CD4-positive, alpha-beta T cell (primary cell): ENCODE results near the gene CSDE1. TPM values are rescaled to one million over a fixed set of nuclear protein-coding genes. Genes with fewer than 3 reads are reported as not detected.

ENCODE experiments used
- ATAC-seq: fragments of 200-7000 bp; cut with Tn5 transposase; one replicate; pipeline ENCODE4 v1.10.0; 2022; ENCODE audit warnings: mild to moderate bottlenecking; ENCODE audit not compliant: poor library complexity
- CTCF ChIA-PET: fragments of 350-600 bp; sonication (Branson Sonifier 250); formaldehyde crosslinking; loops from one replicate; lab custom pipeline; 2021; ENCODE audit warnings: antibody characterized with exemption, inconsistent platforms; lab: Charles Lee
- POLR2A ChIA-PET: fragments of 350-600 bp; sonication (Branson Sonifier 250); formaldehyde crosslinking; loops from one replicate; lab custom pipeline; 2021; ENCODE audit warnings: antibody characterized with exemption, inconsistent platforms; lab: Charles Lee
- DNase-seq, 14 experiments: peaks; one replicate each; pipeline ENCODE4 v3.0.0-alpha.2; 2013 to 2020; ENCODE audit warnings: mixed read lengths in 2 of 14
- H3K27ac ChIP-seq, 2 donors: one replicate each; pipeline versions ENCODE4 v1.5.1 to v1.7.0; 2013; ENCODE audit warnings: low read length in 2 of 2, low read depth in 1 of 2, mild to moderate bottlenecking in 1 of 2
- H3K27me3 ChIP-seq, 2 experiments: 1 replicate in 1 of 2; 2 replicates in 1 of 2; pipeline versions ENCODE4 v1.6.1 to v1.7.0; 2013; ENCODE audit warnings: low read length in 2 of 2, control low read depth in 1 of 2, mild to moderate bottlenecking in 1 of 2, moderate library complexity in 1 of 2; ENCODE audit not compliant: insufficient read depth in 2 of 2, control insufficient read depth in 1 of 2
- H3K36me3 ChIP-seq: one replicate; pipeline ENCODE4 v1.6.1; 2013; ENCODE audit warnings: low read length, control low read depth; ENCODE audit not compliant: insufficient read depth
- H3K4me1 ChIP-seq: one replicate; pipeline ENCODE4 v1.6.1; 2013; ENCODE audit warnings: low read length, control low read depth; ENCODE audit not compliant: insufficient read depth
- H3K4me3 ChIP-seq: one replicate; pipeline ENCODE4 v1.5.1; 2013; ENCODE audit warnings: mild to moderate bottlenecking, low read length, moderate library complexity
- H3K9me3 ChIP-seq, 2 experiments: 1 replicate in 1 of 2; 2 replicates in 1 of 2; pipeline versions ENCODE4 v1.6.1 to v1.7.0; 2013; ENCODE audit warnings: low read length in 2 of 2, mild to moderate bottlenecking in 2 of 2, control low read depth in 1 of 2, moderate library complexity in 1 of 2; ENCODE audit not compliant: control insufficient read depth in 1 of 2, insufficient read depth in 1 of 2
- H3K27ac Mint-ChIP-seq: one replicate; pipeline ENCODE4 v1.8.0; 2020; ENCODE audit warnings: mixed read lengths
- H3K27me3 Mint-ChIP-seq: one replicate; pipeline ENCODE4 v1.8.0; 2021; ENCODE audit warnings: mixed read lengths
- H3K36me3 Mint-ChIP-seq: one replicate; pipeline ENCODE4 v1.8.0; 2021; ENCODE audit warnings: low read depth, mixed read lengths
- H3K4me1 Mint-ChIP-seq: one replicate; pipeline ENCODE4 v1.8.0; 2021; ENCODE audit warnings: low read depth, mixed read lengths
- H3K4me3 Mint-ChIP-seq: one replicate; pipeline ENCODE4 v1.8.0; 2020; ENCODE audit warnings: mild to moderate bottlenecking, mixed read lengths
- H3K9me3 Mint-ChIP-seq: one replicate; pipeline ENCODE4 v1.8.0; 2020; ENCODE audit warnings: mixed read lengths
- CTCF ChIP-seq: fragments of 200-600 bp; IDR thresholded peaks from one replicate; pipeline ENCODE4 v1.8.0; 2022; ENCODE audit warnings: antibody characterized with exemption, mild to moderate bottlenecking
- intact Hi-C, 2 experiments: fragments of 100-400 bp; cut with DNase I in 1 of 2; cut with micrococcal nuclease in 1 of 2; formaldehyde crosslinking; loops; one replicate each; pipeline versions ENCODE4 v1.15.1 to v1.9.0; 2023 to 2025; cut with DNase I, micrococcal nuclease
- total RNA-seq, 174 experiments: library from RNA in 2 of 174; stranded (reverse) in 2 of 174; gene quantifications; one replicate each; pipeline ENCODE4 v1.2.3 and lab custom pipeline; 2021 to 2026

Gene CSDE1
- total RNA-seq, 2 experiments from 2014 or later, result 725 to 731 TPM

GRCh38 chr1:114718661-114719423 is 38.9 kb downstream of the CSDE1 start:
- Histone ChIP-seq H3K27me3 (no peaks in the 10 kb centered on the region), H3K4me1 (peaks cover 16% of the 10 kb centered on the region), H3K27ac (no peak overlapping the region), H3K36me3 (peaks cover 66% of the 10 kb centered on the region), H3K4me3 (no peak overlapping the region), H3K9me3 (no peaks in the 10 kb centered on the region)
- H3K27me3 Mint-ChIP-seq, result no peaks in the 10 kb centered on the region
- CTCF ChIA-PET, result interaction anchor here (1.3 kb wide), 1 partner anchor 8 kb away, joined by 3 read pairs; no protein-coding TSS in a partner anchor
- POLR2A ChIA-PET, result no interaction called here
- no peak for TF ChIP-seq CTCF
- peak overlapping the region; percentile 25 for H3K4me3 Mint-ChIP-seq
- peaks cover 89% of the 10 kb centered on the region for H3K36me3 Mint-ChIP-seq
- ATAC-seq (no peak), DNase-seq (no peak)
- H3K9me3 Mint-ChIP-seq, result no peaks in the 10 kb centered on the region
- peaks cover 21% of the 10 kb centered on the region for H3K4me1 Mint-ChIP-seq
- intact Hi-C loops, result loop anchor here (1.0 to 10.0 kb wide), 6 partner anchors 42 to 374 kb away; partner anchors contain the start of genes DENND2C (in 1 of the 2) and TRIM33 (in 1 of the 2)
- H3K27ac Mint-ChIP-seq, result peak overlapping the region; percentile 32

- Histone ChIP-seq H3K4me1 (peaks cover 16% of the 10 kb centered on the region), H3K27ac (peak within 1 kb of the TSS; percentile 83 to 96), H3K9me3 (no peaks in the 10 kb centered on the region), H3K4me3 (peak within 1 kb of the TSS; percentile 72), H3K27me3 (no peaks in the 10 kb centered on the region), H3K36me3 (peaks cover 66% of the 10 kb centered on the region)
- H3K4me3 Mint-ChIP-seq, result peak within 1 kb of the TSS; percentile 91
- peaks cover 21% of the 10 kb centered on the region for H3K4me1 Mint-ChIP-seq
- ChIA-PET POLR2A (interaction anchor here (0.6 to 3.0 kb wide), 12 partner anchors 9 to 904 kb away, joined by 3 to 31 read pairs (median 5); partner anchors contain the start of genes BCAS2, CSDE1, DENND2C and RSBN1), CTCF (interaction anchor here (1.1 kb wide), 1 partner anchor 13 kb away, joined by 3 read pairs; no protein-coding TSS in a partner anchor)
- no peaks in the 10 kb centered on the region for H3K9me3 Mint-ChIP-seq
- DNase-seq (peak; percentile 87 to 97 (median 94)), ATAC-seq (peak; percentile 96)
- H3K27ac Mint-ChIP-seq, result peak within 1 kb of the TSS; percentile 98
- intact Hi-C loops, result loop anchor here (1.0 to 10.0 kb wide), 9 partner anchors 40 to 372 kb away; partner anchors contain the start of genes BCAS2 (in 2 of the 2), CSDE1 (in 2 of the 2), DENND2C (in 1 of the 2) and SIKE1 (in 1 of the 2)
- peaks cover 90% of the 10 kb centered on the region for H3K36me3 Mint-ChIP-seq
- no peak for TF ChIP-seq CTCF
- H3K27me3 Mint-ChIP-seq, result no peaks in the 10 kb centered on the region
Observed at GRCh38 chr1:114716304-114717170, 41.2 kb downstream of the CSDE1 start, which contains the start of gene NRAS. Gene NRAS, minus strand, starts transcription at chr1:114716771. Its CDS starts 611 bp downstream, at chr1:114716160.

GRCh38 chr1:114715952-114716303 is 41.9 kb downstream of the CSDE1 start:
- Mint-ChIP-seq H3K4me1 (peaks cover 21% of the 10 kb centered on the region), H3K9me3 (no peaks in the 10 kb centered on the region), H3K36me3 (peaks cover 90% of the 10 kb centered on the region), H3K4me3 (peak overlapping the region; percentile 91), H3K27ac (peak overlapping the region; percentile 98), H3K27me3 (no peaks in the 10 kb centered on the region)
- peak overlapping the region; percentile 83 to 96 for H3K27ac ChIP-seq
- peaks cover 16% of the 10 kb centered on the region for H3K4me1 ChIP-seq
- H3K36me3 ChIP-seq, result peaks cover 65% of the 10 kb centered on the region
- no peak for DNase-seq
- intact Hi-C loops, result loop anchor here (1.0 to 10.0 kb wide), 9 partner anchors 41 to 371 kb away; partner anchors contain the start of genes BCAS2 (in 2 of the 2), CSDE1 (in 2 of the 2), DENND2C (in 1 of the 2) and SIKE1 (in 1 of the 2)
- TF ChIP-seq CTCF, result no peak
- ChIA-PET POLR2A (interaction anchor here (0.6 to 3.0 kb wide), 11 partner anchors 9 to 904 kb away, joined by 3 to 31 read pairs (median 5); partner anchors contain the start of genes BCAS2, CSDE1, DENND2C and RSBN1), CTCF (interaction anchor here (1.1 kb wide), 1 partner anchor 12 kb away, joined by 3 read pairs; no protein-coding TSS in a partner anchor)
- ATAC-seq, result no peak
- peak overlapping the region; percentile 72 for H3K4me3 ChIP-seq
- no peaks in the 10 kb centered on the region for H3K9me3 ChIP-seq
- H3K27me3 ChIP-seq, result no peaks in the 10 kb centered on the region
